NCI-H526 treated with DMSO at 0.1 percent for 48 hours (cell line): ENCODE data around the gene RBM19.

Source experiments
- DNase-seq: peaks from one replicate; lab custom pipeline; 2025; lab: John Stamatoyannopoulos, UW

The RBM19 gene

DNA sequence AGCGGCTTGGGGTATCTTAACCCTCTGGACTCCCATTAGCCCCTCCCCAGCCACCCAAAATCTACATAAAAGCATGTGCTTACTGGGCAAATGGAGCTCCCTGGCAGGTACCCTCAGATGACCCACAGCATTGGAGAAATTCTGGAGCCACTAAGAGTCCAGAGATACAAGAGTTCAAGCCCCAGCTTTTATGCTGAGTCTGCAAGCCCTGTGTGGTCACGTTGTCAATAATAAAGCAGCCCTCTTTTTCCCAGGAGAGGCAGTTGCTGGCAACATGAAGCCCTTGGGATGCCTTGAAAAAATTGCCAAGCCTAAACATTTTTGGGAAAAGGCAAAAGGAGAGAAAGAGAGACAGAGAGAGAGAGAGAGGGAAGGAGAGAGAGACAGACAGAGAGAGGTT, 83.4 kb downstream of the RBM19 start:
- no peak for DNase-seq

DNA sequence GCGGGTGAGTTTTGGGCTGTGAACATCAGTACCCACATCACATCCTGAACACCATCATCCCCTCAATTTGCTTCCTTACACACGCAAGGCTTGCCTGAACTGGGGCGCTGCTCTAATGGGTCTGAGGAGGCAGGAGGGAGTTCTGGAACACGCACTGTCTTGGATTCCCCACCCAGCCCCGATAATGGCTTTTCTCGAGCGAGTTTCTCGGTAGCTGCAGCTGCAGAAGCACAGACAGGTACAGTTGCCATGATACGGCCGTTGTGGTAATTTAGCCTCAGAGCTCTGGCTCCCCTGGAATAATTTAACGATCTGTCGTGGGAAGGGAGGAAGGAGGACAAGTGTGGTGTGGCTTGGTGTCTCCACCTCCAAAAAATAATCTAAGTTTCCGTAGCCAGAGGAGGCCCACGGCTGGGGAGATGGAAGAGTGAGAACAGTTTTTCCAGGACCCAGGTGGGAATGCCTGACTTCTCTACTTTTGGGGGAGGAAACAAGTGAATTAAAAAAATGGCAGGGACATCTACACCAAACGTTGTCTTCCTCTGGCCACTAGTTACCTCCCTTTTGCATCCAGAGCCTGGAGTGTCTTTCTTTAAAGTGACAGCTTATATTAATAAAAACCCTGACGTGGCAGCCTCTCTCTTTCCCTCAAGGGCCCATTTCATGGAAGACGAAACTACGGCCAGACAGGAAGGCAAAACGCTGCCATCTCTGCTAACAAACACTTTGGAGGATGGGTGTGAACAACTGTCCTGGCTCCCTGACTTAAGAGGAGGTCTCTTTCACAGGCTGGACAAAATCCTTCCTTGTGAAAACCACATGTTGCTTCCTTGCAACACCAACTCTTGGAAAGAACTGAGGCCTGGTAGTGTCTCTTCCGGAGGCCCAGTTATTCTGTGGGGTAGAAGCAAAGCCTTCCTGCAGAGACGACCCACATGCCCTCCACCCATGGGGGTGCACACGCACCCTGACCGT, 84.8 kb downstream of the RBM19 start:
- DNase-seq: peak; percentile 20

- peak; percentile 27 for DNase-seq
Observed at GRCh38 chr12:113880326-113880725, 85.8 kb downstream of the RBM19 start.

GRCh38 chr12:113879658-113880057, 86.5 kb downstream of the RBM19 start:
- no peak for DNase-seq

GRCh38 chr12:113877607-113878006, 88.5 kb downstream of the RBM19 start:
- no peak for DNase-seq

GRCh38 chr12:113876160-113876559, 90.0 kb downstream of the RBM19 start:
- no peak for DNase-seq

GRCh38 chr12:113875691-113876090, 90.4 kb downstream of the RBM19 start:
- DNase-seq: no peak

DNA sequence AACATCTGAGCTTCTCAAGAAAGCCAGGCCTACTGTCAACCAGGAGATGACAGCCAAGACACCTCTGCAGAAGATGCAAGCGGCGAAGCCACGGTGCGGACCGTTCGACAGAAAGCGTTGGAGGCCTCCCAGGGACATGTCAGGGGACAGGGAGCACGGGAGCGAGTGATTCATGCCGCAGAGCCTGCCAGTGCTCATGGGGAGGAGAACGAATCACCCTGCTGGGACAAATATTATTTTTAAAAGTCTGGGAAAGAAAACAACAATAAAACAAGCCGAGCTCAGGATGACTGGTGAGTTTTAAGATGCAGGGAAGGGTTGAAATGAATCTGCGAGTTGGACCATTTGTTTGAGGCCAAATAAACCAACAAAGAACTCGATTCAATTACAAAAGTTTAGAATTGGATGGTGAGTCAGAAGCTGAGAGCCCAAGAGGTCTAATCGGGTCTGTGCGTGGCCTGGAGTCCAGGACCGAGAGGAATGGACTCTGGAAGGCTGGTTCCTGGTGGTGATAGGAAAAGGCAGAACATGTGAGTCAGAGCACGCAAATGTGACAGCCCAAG, 91.0 kb downstream of the RBM19 start:
- no peak for DNase-seq

DNA sequence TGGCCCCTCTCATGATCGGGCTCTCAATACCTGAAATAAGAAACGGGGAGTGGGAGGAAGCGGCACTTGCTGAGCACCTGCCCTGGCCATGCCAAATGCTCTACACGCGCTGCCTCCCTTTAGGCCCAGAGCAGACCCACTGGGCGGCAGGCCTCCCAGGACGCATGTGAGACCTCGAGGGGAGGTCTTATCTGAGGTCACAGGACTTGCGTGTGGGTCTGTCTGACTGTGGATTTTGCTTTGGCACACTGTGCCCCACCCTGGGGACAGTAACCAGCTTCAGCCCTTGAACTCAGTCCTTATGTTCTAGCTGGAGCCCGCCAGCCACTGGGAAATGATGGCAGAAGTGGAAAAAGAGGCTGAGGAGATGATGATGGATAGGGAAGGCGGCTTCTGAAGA, 91.8 kb downstream of the RBM19 start:
- no peak for DNase-seq

GRCh38 chr12:113873740-113874139, 92.4 kb downstream of the RBM19 start:
- no peak for DNase-seq

GRCh38 chr12:113870890-113871289, 95.2 kb downstream of the RBM19 start:
- DNase-seq: no peak

- no peak for DNase-seq
Observed at GRCh38 chr12:113870035-113870434, 96.1 kb downstream of the RBM19 start.

GRCh38 chr12:113868365-113868764, 97.8 kb downstream of the RBM19 start:
- no peak for DNase-seq

GRCh38 chr12:113867258-113867657, 98.9 kb downstream of the RBM19 start:
- no peak for DNase-seq

- no peak for DNase-seq
Observed at GRCh38 chr12:113866496-113866895, 99.6 kb downstream of the RBM19 start.

- no peak for DNase-seq
Observed at GRCh38 chr12:113863455-113863845, 102.7 kb downstream of the RBM19 start.

DNA sequence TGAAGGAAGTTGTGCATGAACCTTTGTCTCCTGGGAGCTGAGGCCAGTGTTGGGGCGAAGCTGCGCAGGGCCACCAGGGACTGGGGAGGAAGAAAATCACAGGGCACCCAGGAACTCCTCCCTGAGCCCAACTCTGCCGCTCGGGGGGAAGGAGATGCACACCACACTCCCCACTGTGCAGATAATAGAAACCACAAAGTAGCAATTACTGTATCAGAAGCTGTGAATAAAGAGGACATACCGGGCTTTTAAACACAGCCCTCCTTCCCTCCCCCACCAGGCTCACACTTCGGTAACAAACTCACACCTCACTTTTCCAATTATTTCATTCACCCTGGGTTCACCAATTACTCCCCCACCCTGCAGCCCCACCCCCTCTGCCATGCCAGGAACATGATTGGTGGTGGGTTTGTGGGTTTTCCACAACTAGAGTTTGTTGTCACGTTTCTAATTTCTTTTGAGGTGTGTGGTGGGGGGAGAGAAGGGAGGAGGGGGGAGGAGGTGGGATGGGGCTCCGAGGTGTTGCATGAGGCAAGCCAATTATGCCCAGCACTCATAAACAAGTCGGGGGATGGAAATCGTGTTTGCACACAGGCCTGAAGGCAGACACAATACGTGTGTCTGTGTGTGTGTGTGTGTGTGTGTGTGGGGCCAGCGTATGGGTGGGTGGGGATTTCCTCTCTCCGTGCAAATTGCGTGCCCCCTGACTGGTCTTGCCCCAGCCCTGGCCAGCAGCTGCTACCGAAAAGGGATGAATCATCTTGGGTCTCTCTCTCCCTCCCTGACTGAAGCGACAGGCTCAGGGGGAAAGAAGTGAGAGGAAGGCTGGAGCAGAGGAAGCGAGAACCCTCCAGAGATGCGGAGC, 103.3 kb downstream of the RBM19 start:
- DNase-seq: no peak

DNA sequence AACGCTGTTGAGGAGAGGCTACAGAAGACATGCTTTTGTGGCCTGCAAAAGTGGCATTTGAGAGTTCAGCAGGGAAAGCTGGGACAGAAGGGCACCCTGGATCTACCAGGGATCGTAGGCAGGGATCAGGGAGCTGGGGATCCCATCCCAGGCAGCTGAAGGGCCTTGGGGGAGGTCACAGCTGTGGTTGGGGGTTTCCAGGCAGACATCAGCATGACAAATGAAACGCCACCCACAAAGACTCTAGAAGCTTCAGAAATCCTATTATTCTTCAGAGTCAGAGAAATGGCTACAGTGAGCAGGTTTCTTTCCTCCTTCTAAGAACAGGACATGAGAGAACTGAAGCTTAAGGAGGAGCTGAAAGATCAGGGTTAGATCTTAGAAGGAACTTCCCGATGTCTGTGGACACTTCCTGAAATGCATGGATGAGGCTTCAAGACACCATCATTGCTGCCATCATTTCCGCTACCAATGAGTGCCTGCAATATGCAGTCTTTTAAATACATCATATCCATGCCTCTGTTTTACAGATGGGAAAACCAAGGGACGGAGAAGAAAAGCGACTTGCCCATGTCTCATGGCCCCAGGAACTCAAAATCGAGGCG, 104.3 kb downstream of the RBM19 start:
- no peak for DNase-seq

DNA sequence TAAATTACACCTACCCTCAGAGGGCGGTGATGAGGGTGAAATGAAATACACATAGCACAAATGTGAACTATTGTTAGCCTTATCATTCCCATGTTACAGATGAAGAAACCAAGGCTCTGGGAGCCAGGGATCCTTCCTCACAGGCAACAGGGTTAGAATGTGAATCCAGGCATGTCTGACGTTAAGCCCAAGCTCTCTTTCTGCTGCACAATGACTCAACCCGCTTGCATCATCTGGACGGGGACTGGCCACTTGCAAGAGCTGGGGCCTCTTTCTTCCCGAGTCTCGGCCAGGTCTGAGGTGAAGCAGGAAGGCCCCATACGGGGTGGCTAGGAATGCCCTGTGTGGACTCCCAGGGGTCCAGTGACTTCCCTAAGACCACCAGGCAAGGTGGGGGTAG, 105.2 kb downstream of the RBM19 start:
- no peak for DNase-seq

DNA sequence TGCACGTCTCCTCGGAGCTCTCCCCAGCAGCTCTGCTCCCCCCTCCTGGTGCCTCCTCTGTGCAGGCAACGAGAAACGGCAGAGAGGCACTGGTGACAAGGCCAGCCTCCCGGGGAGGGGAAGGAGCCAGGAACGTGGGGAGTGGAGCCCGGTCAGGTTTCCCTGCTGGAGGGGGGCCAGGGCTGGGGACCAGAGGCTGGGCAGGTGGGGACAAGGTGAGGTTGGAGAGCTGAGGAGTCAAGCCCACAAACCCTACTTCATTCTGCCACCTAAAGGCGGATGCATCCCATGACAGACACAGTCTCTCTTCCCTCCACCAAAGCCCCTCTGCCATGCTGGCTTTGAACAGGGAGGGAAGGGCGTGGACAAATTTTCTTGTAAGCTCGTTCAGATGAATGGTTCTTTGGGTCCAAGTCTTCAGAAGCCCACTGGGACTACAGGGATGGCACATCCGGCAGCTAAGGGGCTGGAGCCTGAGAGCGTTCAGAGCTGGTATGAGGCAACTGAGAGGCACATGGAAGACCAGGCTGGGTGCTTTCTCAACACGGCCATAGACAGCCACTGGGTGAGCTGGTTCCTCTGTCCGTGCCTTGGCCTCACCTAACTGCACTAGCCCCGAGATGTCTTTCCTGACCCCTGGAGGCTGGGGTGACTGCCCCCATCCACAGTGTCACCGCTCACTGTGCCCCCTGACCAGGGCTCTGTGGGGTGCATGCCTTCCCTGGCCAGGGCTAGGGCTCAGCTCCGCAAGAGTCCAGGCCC, 105.9 kb downstream of the RBM19 start:
- DNase-seq: no peak

DNA sequence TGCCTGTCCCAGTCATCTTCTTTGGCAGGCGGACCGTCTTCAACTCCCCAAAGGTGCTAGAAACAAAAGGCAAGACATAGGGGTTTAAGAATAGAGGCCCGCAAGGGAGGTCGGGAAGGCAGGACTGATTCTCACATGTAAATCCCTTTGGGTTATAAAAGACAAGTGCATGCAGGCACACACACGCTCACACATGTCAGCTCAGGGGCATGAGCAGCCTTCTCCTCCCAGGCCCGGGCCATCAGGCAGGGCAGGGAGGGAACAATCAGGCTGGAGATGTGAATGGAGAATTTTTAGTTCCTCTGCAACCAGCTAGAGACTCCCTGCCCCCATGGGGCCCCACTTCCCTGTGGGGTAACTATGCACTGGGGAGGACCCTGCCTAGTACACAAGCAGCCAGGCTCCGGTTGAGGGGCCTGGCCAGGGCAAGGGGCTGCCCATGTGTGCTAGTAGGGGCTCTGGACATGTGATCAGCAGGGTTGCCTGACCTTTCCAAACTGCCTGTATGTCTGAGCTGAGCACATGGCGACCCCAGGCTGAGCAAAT, 107.2 kb downstream of the RBM19 start:
- no peak for DNase-seq
